HG03558 (cell line): ENCODE measurements around the gene FETUB.

Experiments used
- ATAC-seq: cut with Tn5 transposase; IDR thresholded peaks from one replicate; pipeline ENCODE4 v1.9.1; 2021; ENCODE audit warnings: moderate number of reproducible peaks; ENCODE audit not compliant: unreplicated experiment; ENCODE audit errors: extremely low read depth

The FETUB gene

GRCh38 chr3:186639778-186640472 is at the start of gene FETUB:
Gene FETUB, plus strand, starts transcription at chr3:186640399. Its CDS starts 62 bp downstream, at chr3:186640461.
- ATAC-seq: no peak

- no peak for ATAC-seq
These were observed 49.5 kb upstream of the FETUB start for GRCh38 chr3:186590580-186591295.

- no peak for ATAC-seq
These were observed 47.5 kb upstream of the FETUB start for GRCh38 chr3:186592682-186593081.

GRCh38 chr3:186593862-186594261 is 46.3 kb upstream of the FETUB start:
- no peak for ATAC-seq

GRCh38 chr3:186594591-186595113 is 45.5 kb upstream of the FETUB start:
- ATAC-seq: no peak

GRCh38 chr3:186596568-186597287 is 43.5 kb upstream of the FETUB start:
- no peak for ATAC-seq

- no peak for ATAC-seq
These were observed 42.0 kb upstream of the FETUB start for GRCh38 chr3:186598108-186598784.

GRCh38 chr3:186598794-186599141 is 41.4 kb upstream of the FETUB start:
- ATAC-seq: no peak

GRCh38 chr3:186599142-186599784 is 40.9 kb upstream of the FETUB start:
- ATAC-seq: no peak

GRCh38 chr3:186599785-186600166 is 40.4 kb upstream of the FETUB start:
- no peak for ATAC-seq

- no peak for ATAC-seq
These were observed 39.3 kb upstream of the FETUB start for GRCh38 chr3:186600896-186601295.

GRCh38 chr3:186603159-186603558 is 37.0 kb upstream of the FETUB start:
- no peak for ATAC-seq

GRCh38 chr3:186605078-186605477 is 35.1 kb upstream of the FETUB start:
- ATAC-seq: no peak

GRCh38 chr3:186605561-186606545 is 34.3 kb upstream of the FETUB start:
- no peak for ATAC-seq

- ATAC-seq: no peak
These were observed 31.5 kb upstream of the FETUB start for GRCh38 chr3:186608624-186609215.

- ATAC-seq: no peak
These were observed 30.8 kb upstream of the FETUB start for GRCh38 chr3:186609247-186609868.

- ATAC-seq: no peak
These were observed 28.1 kb upstream of the FETUB start for GRCh38 chr3:186612065-186612464.
